Osteoblast (primary cell): Measurements from ENCODE around the gene ATP5F1D. TPM values are rescaled to one million over a fixed set of nuclear protein-coding genes. Genes with fewer than 3 reads are reported as not detected.
A peak's percentile ranks its signal among the peaks of the same experiment; 100 is the strongest.
"Not testable (repeated sequence)": the region's sequence is repeated elsewhere in the genome, so short reads cannot be mapped to it uniquely, and the experiment has no call there.

Source experiments
- DNase-seq: peaks from one replicate; pipeline ENCODE4 v3.0.0; 2011; ENCODE audit warnings: low spot score, mixed read lengths; ENCODE audit not compliant: insufficient read length; ENCODE audit errors: missing footprints
- H2AFZ ChIP-seq: 2 replicates; pipeline ENCODE4 v1.6.0; 2011; ENCODE audit warnings: mild to moderate bottlenecking, low read length
- H3K27ac ChIP-seq: 2 replicates; pipeline ENCODE4 v1.5.1; 2011; ENCODE audit warnings: mild to moderate bottlenecking, low read depth, low read length, moderate library complexity
- H3K27me3 ChIP-seq: 2 replicates; pipeline ENCODE4 v1.6.0; 2012; ENCODE audit warnings: mild to moderate bottlenecking, control low read depth, inconsistent platforms, low read length, moderate library complexity; ENCODE audit not compliant: insufficient read depth
- H3K36me3 ChIP-seq: 2 replicates; pipeline ENCODE4 v1.5.1; 2011; ENCODE audit warnings: mild to moderate bottlenecking, low read length, control low read depth, moderate library complexity; ENCODE audit not compliant: insufficient read depth
- H3K4me1 ChIP-seq: 2 replicates; pipeline ENCODE4 v1.5.1; 2011; ENCODE audit warnings: mild to moderate bottlenecking, low read length, control low read depth, moderate library complexity; ENCODE audit not compliant: insufficient read depth
- H3K4me2 ChIP-seq: 2 replicates; pipeline ENCODE4 v1.6.0; 2011; ENCODE audit warnings: mild to moderate bottlenecking, low read length; ENCODE audit not compliant: insufficient read depth
- H3K4me3 ChIP-seq: fragments of 200-600 bp; sonication (generic); 3 replicates; pipeline ENCODE4 v1.5.1; 2012; ENCODE audit warnings: mild to moderate bottlenecking, low read length, inconsistent platforms; ENCODE audit not compliant: insufficient read depth
- H3K79me2 ChIP-seq: 2 replicates; pipeline ENCODE4 v1.6.0; 2012; ENCODE audit warnings: mild to moderate bottlenecking, low read length, control low read depth, inconsistent platforms; ENCODE audit not compliant: insufficient read depth
- H3K9me3 ChIP-seq: 2 replicates; pipeline ENCODE4 v1.5.1; 2011; ENCODE audit warnings: low read depth, low read length, control low read depth
- H4K20me1 ChIP-seq: 2 replicates; pipeline ENCODE4 v1.6.0; 2012; ENCODE audit warnings: mild to moderate bottlenecking, low read length, control low read depth; ENCODE audit not compliant: insufficient read depth
- CTCF ChIP-seq: IDR thresholded peaks from 2 replicates; pipeline ENCODE4 v1.5.1; 2011; ENCODE audit warnings: mild to moderate bottlenecking, low read depth, low read length, moderate library complexity; ENCODE audit errors: extremely low read depth
- total RNA-seq: library from RNA; depleted of rRNA; stranded (reverse); fragments of >200 nt; gene quantifications from 2 replicates; pipeline ENCODE4 v1.2.3, GENCODE V29; 2012

ATP5F1D gene
- total RNA-seq, 1 donor = 13.8 TPM

- TF ChIP-seq CTCF = no peak
- Histone ChIP-seq H3K9me3 (no peaks in the 10 kb centered on the region), H2AFZ (no peak overlapping the region), H3K36me3 (no peaks in the 10 kb centered on the region), H3K4me1 (peaks cover 34% of the 10 kb centered on the region), H3K27ac (peak overlapping the region; percentile 28), H3K79me2 (peaks cover 31% of the 10 kb centered on the region), H4K20me1 (peaks cover 20% of the 10 kb centered on the region), H3K4me2 (peak overlapping the region; percentile 64), H3K27me3 (no peaks in the 10 kb centered on the region), H3K4me3 (peak overlapping the region; percentile 48)
- DNase-seq = peak; percentile 93
Measured at GRCh38 chr19:1244693-1245451, 3.3 kb downstream of the ATP5F1D start.

DNA sequence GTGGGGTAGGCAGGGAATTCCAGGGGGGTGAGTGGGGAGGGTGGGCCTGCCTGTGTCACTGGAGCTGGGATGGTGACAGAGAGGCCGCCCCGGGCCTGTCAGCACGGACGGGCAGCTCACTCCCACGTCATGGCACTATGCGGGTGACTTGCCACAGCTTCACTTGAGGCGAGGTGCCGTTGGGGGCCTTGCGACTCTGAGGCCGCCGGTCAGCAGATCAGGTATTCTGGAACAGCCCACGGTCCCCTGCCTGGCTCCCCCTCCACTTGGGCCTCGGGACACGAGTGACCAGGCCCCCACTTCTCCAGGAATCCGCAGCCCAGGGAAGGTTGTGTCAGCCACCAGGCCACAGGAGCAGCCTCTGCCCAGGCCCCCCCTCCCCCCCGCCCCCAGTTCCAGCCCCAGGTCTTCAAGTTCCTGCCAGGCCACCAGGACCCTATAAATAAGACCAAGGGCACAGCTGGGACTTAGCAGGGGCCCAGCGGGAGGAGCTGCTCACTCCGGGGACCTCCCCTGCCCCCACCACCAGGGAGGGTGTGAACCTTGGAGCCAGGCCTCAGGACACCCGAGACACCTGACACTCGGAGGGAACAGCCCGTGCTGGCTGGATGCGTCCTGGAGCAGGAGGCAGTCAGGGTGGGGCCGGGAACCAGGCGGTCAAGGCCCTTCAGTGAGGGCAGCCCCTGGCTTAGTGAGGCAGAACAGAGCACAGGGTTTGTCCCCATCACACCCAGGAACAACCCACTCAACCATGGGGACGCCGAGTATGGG lies 4.1 kb downstream of the ATP5F1D start:
- peaks cover 33% of the 10 kb centered on the region for H3K79me2 ChIP-seq
- no peak for TF ChIP-seq CTCF
- peaks cover 32% of the 10 kb centered on the region for H3K4me1 ChIP-seq
- H4K20me1 ChIP-seq = peaks cover 22% of the 10 kb centered on the region
- no peaks in the 10 kb centered on the region for H3K27me3 ChIP-seq
- H3K4me3 ChIP-seq = no peak overlapping the region
- H3K27ac ChIP-seq = no peak overlapping the region
- H2AFZ ChIP-seq = no peak overlapping the region
- H3K9me3 ChIP-seq = no peaks in the 10 kb centered on the region
- no peaks in the 10 kb centered on the region for H3K36me3 ChIP-seq
- no peak for DNase-seq
- no peak overlapping the region for H3K4me2 ChIP-seq

- H2AFZ ChIP-seq, H3K27me3 ChIP-seq, DNase-seq, H3K4me2 ChIP-seq, H3K27ac ChIP-seq, H3K36me3 ChIP-seq, H3K9me3 ChIP-seq, H3K4me3 ChIP-seq: not testable (repeated sequence)
- peaks cover 38% of the 10 kb centered on the region for H3K79me2 ChIP-seq
- peaks cover 24% of the 10 kb centered on the region for H3K4me1 ChIP-seq
- H4K20me1 ChIP-seq = peaks cover 27% of the 10 kb centered on the region
Measured at GRCh38 chr19:1246265-1247087, 4.9 kb downstream of the ATP5F1D start.

GRCh38 chr19:1247748-1248138 lies 6.2 kb downstream of the ATP5F1D start:
- peaks cover 40% of the 10 kb centered on the region for H3K79me2 ChIP-seq
- TF ChIP-seq CTCF = no peak
- peaks cover 26% of the 10 kb centered on the region for H4K20me1 ChIP-seq
- H3K9me3 ChIP-seq = no peaks in the 10 kb centered on the region
- no peak for DNase-seq
- H3K4me2 ChIP-seq = peak overlapping the region; percentile 76
- H3K4me1 ChIP-seq = peaks cover 18% of the 10 kb centered on the region
- no peaks in the 10 kb centered on the region for H3K27me3 ChIP-seq
- H3K27ac ChIP-seq = peak overlapping the region; percentile 82
- H3K36me3 ChIP-seq = peaks cover 8% of the 10 kb centered on the region
- H2AFZ ChIP-seq = no peak overlapping the region
- peak overlapping the region; percentile 83 for H3K4me3 ChIP-seq
